ENCODE measurements around the gene PLXNA3.

PLXNA3 gene

GRCh38 chrX:154462396-154462795 is 4.3 kb downstream of the PLXNA3 start:
- DNase-seq: no peak

- no peak for DNase-seq
These were observed 5.6 kb downstream of the PLXNA3 start for GRCh38 chrX:154463611-154464220.

DNA sequence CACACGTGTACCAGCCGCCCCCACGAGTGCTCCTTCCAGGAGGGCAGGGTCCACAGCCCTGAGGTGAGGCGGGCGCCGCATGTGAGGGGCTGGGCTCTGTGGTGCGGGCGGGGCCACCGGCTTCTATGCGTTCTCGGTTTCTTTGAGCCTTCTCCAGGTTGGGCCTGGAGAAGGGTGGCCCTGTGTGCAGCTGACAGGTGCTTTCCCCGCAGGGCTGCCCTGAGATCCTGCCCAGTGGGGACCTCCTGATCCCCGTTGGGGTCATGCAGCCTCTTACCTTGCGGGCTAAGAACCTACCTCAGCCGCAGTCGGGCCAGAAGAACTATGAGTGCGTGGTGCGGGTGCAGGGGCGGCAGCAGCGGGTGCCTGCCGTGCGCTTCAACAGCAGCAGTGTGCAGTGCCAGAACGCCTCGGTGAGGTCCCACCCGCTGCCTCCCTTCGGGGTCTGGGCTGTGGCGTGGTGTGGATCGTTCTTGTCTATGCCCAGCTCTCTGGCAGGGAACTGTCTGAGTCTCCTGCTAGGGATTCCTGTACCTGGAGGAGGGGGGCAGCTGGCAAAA is 6.8 kb downstream of the PLXNA3 start:
- no peak for DNase-seq

- no peak for DNase-seq
These were observed 7.5 kb downstream of the PLXNA3 start for GRCh38 chrX:154465601-154466000.

DNA sequence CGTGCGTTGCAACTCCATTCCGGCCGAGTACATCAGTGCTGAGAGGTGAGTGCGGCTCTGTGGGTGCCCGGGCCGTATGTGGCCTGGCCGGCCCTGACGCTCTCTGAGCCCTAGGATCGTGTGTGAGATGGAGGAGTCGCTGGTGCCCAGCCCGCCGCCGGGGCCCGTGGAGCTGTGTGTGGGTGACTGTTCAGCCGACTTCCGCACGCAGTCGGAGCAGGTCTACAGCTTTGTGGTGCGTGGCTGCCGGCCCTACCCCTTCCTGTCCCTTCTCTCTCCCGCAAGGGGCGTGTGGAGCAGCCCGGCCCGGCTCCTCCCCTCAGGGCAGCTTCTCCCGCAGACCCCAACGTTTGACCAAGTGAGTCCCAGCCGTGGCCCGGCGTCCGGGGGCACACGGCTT is 8.0 kb downstream of the PLXNA3 start:
- DNase-seq: no peak

- DNase-seq: no peak
These were observed 8.8 kb downstream of the PLXNA3 start for GRCh38 chrX:154466907-154467306.

GRCh38 chrX:154467556-154467955 is 9.5 kb downstream of the PLXNA3 start:
- no peak for DNase-seq

DNA sequence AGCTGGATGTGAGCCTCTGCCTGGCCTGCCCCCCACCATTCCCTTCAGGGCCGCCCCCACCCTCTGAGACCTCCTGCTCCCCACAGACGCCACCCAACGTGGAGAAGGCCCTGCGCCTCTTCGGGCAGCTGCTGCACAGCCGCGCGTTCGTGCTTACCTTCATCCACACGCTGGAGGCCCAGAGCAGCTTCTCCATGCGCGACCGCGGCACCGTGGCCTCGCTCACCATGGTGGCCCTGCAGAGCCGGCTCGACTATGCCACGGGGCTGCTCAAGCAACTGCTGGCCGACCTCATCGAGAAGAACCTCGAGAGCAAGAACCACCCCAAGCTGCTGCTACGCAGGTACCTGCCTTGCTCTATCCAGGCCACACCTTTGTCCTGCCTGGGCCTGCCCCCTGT is 10.1 kb downstream of the PLXNA3 start:
- no peak for DNase-seq

GRCh38 chrX:154469114-154469513 is 11.0 kb downstream of the PLXNA3 start:
- no peak for DNase-seq

DNA sequence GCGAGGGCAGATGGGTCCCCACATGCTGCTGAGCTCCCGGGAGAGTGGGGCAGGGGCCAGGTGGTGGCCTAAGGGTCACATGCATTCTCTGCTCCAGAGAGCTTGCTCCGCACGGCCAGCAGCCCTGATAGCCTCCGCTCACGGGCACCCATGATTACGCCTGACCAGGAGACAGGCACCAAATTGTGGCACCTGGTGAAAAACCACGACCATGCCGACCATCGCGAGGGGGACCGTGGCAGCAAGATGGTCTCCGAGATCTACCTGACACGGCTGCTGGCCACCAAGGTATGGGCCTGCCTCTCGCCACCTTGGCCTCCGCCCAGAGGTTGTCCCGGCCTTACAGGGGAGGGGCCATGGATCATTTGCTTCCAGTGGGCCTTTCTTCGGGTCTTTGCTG is 11.8 kb downstream of the PLXNA3 start:
- no peak for DNase-seq

DNA sequence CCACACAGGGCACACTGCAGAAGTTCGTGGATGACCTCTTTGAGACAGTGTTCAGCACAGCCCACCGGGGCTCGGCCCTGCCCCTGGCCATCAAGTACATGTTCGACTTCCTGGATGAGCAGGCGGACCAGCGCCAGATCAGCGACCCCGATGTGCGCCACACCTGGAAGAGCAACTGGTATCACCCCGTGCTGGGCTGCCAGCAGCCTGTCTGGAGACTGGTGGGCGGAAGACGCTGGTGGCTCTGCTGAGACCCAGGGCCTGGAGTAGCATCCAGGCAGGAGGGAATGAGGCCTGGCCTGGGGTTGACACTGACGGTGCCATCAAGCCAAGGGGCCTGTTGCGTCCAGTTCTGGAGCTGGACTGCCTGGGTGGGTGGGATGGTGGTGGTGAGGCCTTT is 12.4 kb downstream of the PLXNA3 start:
- no peak for DNase-seq

DNA sequence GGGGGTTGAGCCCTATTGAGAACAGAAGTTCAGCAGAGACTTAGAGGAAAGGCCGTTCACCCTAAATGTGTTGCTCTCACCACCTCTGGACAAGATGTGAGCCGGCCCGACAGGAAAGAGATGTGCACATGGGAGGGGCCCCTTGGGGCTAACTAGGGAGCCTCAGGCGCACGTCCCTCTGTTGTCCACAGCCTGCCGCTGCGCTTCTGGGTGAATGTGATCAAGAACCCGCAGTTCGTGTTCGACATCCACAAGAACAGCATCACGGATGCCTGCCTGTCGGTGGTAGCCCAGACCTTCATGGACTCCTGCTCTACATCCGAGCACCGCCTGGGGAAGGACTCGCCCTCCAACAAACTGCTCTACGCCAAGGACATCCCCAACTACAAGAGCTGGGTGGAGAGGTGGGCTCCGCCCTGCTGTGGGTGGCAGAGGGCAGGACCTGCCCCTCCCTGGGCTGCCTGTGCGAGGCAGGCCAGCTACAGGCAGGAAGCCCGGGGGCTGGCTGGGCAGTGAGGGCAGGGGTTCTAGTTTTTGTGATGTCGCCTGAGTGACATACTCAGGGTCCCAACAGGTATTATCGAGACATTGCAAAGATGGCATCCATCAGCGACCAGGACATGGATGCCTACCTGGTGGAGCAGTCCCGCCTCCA is 13.0 kb downstream of the PLXNA3 start:
- no peak for DNase-seq

GRCh38 chrX:154471839-154472684 is 14.0 kb downstream of the PLXNA3 start:
- DNase-seq: no peak

- no peak for DNase-seq
These were observed 14.9 kb downstream of the PLXNA3 start for GRCh38 chrX:154472685-154473632.

- DNase-seq: no peak
These were observed 15.6 kb downstream of the PLXNA3 start for GRCh38 chrX:154473683-154474082.

- DNase-seq: no peak
These were observed 18.7 kb downstream of the PLXNA3 start for GRCh38 chrX:154476821-154477220.

GRCh38 chrX:154477891-154478477 is 19.9 kb downstream of the PLXNA3 start:
- no peak for DNase-seq

DNA sequence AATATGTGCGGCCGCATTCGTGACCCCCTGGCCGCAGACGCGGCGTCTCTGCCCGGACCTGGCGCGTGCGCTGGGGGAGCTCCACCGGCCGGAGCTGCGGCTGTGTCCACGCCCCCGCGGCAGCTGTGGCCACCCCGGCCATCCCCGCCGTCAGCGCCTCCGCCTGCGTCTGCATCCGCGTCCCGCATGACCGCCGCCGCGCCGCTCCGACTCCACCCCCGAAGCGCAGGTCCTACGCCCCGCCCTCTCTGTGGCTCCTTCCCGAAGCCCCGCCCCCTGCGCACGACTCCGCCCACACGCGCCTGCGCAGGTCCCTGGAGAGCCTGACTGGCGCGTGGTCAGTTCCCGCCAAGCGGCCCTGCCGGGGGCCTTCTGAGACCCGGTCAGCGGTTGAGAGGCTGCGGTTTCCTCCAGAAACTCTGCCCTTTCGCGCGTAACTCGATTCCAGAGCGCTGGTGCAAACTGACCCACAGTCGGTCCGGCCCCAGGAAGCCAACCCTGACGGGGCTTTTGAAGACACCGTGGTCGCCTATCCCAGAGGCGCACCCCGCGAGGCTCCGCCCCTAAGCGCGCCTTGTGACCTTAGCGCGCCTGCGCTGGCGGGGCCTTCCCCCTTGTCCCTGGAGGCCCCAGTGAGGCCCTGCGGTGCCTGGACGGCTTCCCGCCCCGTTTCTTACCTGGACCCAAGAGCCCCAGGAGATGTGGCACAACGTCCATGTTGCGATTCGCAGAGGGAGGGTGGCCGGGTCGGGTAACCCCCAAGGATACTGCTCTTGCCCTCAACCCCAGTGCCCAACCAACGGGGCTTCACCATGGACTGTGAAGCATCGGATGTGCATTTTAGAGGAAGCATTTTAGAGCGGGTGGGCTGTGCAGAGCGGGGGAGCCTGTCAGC is 20.9 kb downstream of the PLXNA3 start, which contains the start of gene LAGE3:
TSS of gene LAGE3 (minus strand) at position 554 of the 895 bp plus-strand sequence. CDS start at position 188, 366 bp downstream.
- peak; percentile 37 for DNase-seq

- no peak for DNase-seq
These were observed 23.1 kb downstream of the PLXNA3 start for GRCh38 chrX:154481195-154481594.

DNA sequence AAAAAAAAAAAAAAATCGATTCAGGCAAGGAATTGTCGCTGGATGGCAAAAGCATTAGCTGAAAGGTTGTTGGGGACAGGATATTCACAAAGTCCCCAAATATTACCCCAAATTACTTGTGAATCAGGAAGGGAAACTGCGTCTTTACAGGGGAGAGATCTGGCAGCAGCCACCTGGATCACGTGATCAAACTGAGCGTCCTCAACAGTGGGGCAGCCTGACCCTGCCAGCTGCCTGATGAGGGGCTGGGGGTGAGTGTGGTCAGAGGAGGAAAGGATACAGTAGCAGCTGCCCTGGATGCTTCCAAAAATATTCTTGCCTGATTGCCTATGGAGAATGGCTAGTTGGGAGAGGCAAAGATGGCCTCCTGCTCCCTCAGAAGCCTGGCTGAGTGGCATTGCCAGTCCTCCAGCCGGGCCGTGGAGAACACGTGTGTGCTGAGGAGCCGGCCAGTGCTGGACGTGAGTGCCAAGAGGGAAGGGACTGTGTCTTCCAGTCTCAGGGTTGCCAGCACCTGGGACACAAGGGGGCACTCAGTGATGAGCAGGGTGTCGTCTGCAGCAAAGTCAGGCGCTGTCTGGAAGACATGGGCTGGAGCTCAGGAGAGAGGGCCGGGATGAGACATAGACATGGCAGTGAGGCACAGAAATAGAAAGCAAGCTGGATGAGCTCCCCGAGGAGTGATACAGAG is 24.0 kb downstream of the PLXNA3 start:
- no peak for DNase-seq
